ENCODE measurements around the gene CNTNAP2. TPM values are rescaled to one million over a fixed set of nuclear protein-coding genes. Genes with fewer than 3 reads are reported as not detected.

The CNTNAP2 gene
- total and polyA plus RNA-seq, 9 donors = 0.24 to 7.0 (median 1.5) TPM

DNA sequence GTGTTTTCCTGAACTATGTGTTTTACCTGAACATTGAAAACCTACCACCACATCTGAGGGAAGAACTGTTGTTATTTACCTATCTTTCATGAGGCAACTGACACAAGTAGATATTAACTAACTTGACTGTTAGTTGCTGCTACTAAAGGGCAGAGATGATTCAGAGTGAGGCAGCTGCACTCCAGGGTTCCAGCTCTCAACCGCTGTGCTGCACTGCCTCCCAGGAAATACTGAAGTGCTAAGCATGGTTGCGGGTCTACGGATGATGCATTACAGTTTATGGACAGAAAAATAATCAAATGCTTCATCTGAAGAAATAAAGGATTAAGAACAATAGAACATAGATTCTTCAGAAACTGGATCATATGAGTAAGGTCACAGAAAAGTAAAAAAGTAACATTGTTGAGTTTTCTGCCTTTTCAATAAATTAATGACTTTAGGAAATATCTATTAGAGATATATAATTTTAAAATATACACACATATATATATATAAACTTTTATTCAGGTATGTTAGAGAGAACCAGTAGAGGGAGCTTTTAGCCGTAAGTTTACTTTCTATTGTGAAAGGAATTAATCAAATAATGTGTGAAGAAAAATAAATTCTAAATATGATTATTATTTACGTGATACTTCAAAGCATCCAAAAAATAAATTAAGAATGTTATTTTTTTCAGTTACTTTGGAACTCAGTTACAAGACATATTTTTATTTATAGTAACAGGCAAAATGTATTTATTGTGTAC, 620.0 kb downstream of the CNTNAP2 start:
- no peak for TF ChIP-seq EP300 (IDR thresholded peaks at IDR 0.05)
- no peak for TF ChIP-seq POLR2A (IDR thresholded peaks at IDR 0.05)
- peaks cover 0 to 2% of the 10 kb centered on the region in 2 donors for H3K9me3 ChIP-seq
- no peak overlapping the region for H3K27ac ChIP-seq
- intact Hi-C loops (cut with DNase I) = no loop called here
- WGBS, 3 donors = 92 to 93% (median 93%) methylated on average over 5 of the region's 5 CpGs
- H3K27me3 ChIP-seq = no peaks in the 10 kb centered on the region
- no peaks in the 10 kb centered on the region for H3K36me3 ChIP-seq
- no peaks in the 10 kb centered on the region for H3K4me1 ChIP-seq (ENCODE audit: insufficient read depth)
- H3K4me3 ChIP-seq = no peak overlapping the region
- no peak for DNase-seq

DNA sequence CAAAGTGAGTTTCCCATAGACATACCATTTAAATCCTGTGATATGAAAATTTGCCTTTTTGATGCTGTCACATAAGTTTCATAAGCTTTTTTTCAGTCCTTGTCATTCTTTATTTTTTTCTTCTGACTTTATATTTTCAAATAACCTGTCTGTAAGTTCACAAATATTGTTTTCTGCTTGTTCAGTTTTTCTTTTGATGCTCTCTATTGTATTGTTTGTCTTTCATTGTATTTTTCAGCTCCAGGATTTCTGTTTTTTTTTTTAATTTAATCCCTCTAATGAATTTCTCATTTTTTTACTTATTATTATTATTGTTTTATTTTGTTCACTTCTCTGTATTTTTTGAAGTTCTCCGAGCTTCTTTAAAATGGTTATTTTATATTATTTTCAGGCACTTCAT, 623.4 kb downstream of the CNTNAP2 start:
- Histone ChIP-seq H3K27ac (no peak overlapping the region), H3K4me1 (ENCODE audit: insufficient read depth) (no peaks in the 10 kb centered on the region), H3K36me3 (no peaks in the 10 kb centered on the region), H3K4me3 (no peak overlapping the region), H3K27me3 (no peaks in the 10 kb centered on the region), H3K9me3 (peaks cover 0 to 2% of the 10 kb centered on the region in 2 donors)
- TF ChIP-seq POLR2A (IDR thresholded peaks at IDR 0.05) = no peak
- TF ChIP-seq, protein P1, sequence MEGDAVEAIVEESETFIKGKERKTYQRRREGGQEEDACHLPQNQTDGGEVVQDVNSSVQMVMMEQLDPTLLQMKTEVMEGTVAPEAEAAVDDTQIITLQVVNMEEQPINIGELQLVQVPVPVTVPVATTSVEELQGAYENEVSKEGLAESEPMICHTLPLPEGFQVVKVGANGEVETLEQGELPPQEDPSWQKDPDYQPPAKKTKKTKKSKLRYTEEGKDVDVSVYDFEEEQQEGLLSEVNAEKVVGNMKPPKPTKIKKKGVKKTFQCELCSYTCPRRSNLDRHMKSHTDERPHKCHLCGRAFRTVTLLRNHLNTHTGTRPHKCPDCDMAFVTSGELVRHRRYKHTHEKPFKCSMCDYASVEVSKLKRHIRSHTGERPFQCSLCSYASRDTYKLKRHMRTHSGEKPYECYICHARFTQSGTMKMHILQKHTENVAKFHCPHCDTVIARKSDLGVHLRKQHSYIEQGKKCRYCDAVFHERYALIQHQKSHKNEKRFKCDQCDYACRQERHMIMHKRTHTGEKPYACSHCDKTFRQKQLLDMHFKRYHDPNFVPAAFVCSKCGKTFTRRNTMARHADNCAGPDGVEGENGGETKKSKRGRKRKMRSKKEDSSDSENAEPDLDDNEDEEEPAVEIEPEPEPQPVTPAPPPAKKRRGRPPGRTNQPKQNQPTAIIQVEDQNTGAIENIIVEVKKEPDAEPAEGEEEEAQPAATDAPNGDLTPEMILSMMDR (IDR thresholded peaks at IDR 0.05) = no peak
- WGBS, 3 donors = 96 to 100% (median 97%) methylated on average over 1 of the region's 1 CpG
- no peak for DNase-seq
- intact Hi-C loops (cut with DNase I) = no loop called here

DNA sequence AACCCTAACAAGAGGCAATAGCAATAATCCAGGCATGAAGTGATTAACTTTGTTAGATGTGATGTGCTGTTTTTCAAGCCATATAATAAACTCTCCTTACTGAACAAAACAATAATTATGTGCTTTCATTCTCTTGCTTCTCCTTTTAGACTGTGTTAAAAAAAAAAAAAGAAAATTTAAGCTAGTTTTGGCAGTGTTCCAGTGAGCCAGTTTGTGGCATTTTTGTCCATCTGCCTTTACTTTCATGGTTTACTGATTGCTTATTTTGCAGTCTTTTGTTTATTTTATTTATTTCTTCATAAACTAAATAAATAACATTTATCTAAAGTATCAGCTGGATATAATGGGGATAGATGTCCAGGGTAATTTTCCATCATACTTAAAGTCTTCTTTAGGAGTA, 625.3 kb downstream of the CNTNAP2 start:
- Histone ChIP-seq H3K4me3 (no peak overlapping the region), H3K4me1 (ENCODE audit: insufficient read depth) (no peaks in the 10 kb centered on the region), H3K36me3 (no peaks in the 10 kb centered on the region), H3K27me3 (no peaks in the 10 kb centered on the region), H3K9me3 (peaks cover 0 to 2% of the 10 kb centered on the region in 2 donors), H3K27ac (no peak overlapping the region)
- TF ChIP-seq, protein P1 (IDR thresholded peaks at IDR 0.05) = no peak
- TF ChIP-seq EP300 (IDR thresholded peaks at IDR 0.05) = no peak
- TF ChIP-seq POLR2A (IDR thresholded peaks at IDR 0.05) = no peak
- intact Hi-C loops (cut with DNase I) = no loop called here
- no peak for DNase-seq

DNA sequence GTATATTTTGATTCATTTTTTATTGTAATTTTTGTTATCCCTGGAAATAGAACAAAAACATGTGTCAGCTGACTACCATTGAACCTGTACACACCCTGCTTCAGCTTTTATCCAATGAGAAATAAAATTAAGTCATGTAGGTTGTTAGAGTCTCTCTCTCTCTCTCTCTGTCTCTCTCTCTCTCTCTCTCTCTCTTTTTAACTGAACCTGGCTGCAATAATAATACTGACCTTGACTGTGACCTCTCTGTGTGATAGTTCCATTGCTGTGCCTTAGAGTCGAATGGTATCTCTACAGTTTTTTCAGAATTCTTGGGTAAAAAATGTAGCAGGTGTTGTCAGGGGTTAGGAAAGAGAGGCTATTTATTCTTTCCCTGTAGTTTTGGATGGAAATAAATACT, 637.8 kb downstream of the CNTNAP2 start:
- Histone ChIP-seq H3K36me3 (no peaks in the 10 kb centered on the region), H3K4me3 (no peak overlapping the region), H3K4me1 (ENCODE audit: insufficient read depth) (no peaks in the 10 kb centered on the region), H3K27ac (no peak overlapping the region), H3K27me3 (no peaks in the 10 kb centered on the region), H3K9me3 (no peaks in the 10 kb centered on the region)
- WGBS, 3 donors = 47 to 54% (median 53%) methylated on average over 1 of the region's 1 CpG
- TF ChIP-seq EP300 (IDR thresholded peaks at IDR 0.05) (no peak), POLR2A (IDR thresholded peaks at IDR 0.05) (no peak)
- TF ChIP-seq, protein P1 (IDR thresholded peaks at IDR 0.05) = no peak
- DNase-seq = no peak
- intact Hi-C loops (cut with DNase I) = no loop called here

DNA sequence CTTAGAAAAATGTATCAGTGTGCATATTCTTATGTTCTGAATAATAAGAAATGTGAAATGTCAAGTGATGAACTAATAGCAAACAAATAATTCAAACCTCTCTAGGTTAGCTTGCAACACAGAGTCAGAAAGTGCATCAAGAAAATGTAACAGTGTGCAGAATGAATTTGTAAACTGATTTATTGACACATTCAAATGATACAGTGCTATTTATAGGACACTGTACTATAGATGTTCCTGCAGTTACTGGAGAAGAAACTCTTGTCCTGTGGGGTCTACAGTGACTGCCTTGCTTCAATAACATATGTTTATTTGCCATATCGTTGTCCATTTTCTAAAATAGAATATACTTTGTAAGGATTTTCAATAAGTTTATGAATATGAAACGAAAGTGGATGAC, 639.0 kb downstream of the CNTNAP2 start:
- TF ChIP-seq EP300 (IDR thresholded peaks at IDR 0.05) = no peak
- no peaks in the 10 kb centered on the region for H3K27me3 ChIP-seq
- H3K9me3 ChIP-seq = no peaks in the 10 kb centered on the region
- 88 to 92% (median 90%) methylated on average over 2 of the region's 2 CpGs for WGBS, 3 donors
- no peaks in the 10 kb centered on the region for H3K4me1 ChIP-seq (ENCODE audit: insufficient read depth)
- intact Hi-C loops (cut with DNase I) = no loop called here
- no peak overlapping the region for H3K4me3 ChIP-seq
- no peak overlapping the region for H3K27ac ChIP-seq
- DNase-seq = no peak
- H3K36me3 ChIP-seq = no peaks in the 10 kb centered on the region
